GM18526 (cell line): Measurements from ENCODE around the gene IFIT1B.

Experiments
- POLR2A ChIP-seq: IDR thresholded peaks from 3 replicates; pipeline ENCODE4 v1.6.1; 2011; ENCODE audit not compliant: insufficient read length; ENCODE audit errors: extremely low read depth

Gene IFIT1B

GRCh38 chr10:89368129-89368528 is 9.7 kb upstream of the IFIT1B start:
- no peak for TF ChIP-seq POLR2A

DNA sequence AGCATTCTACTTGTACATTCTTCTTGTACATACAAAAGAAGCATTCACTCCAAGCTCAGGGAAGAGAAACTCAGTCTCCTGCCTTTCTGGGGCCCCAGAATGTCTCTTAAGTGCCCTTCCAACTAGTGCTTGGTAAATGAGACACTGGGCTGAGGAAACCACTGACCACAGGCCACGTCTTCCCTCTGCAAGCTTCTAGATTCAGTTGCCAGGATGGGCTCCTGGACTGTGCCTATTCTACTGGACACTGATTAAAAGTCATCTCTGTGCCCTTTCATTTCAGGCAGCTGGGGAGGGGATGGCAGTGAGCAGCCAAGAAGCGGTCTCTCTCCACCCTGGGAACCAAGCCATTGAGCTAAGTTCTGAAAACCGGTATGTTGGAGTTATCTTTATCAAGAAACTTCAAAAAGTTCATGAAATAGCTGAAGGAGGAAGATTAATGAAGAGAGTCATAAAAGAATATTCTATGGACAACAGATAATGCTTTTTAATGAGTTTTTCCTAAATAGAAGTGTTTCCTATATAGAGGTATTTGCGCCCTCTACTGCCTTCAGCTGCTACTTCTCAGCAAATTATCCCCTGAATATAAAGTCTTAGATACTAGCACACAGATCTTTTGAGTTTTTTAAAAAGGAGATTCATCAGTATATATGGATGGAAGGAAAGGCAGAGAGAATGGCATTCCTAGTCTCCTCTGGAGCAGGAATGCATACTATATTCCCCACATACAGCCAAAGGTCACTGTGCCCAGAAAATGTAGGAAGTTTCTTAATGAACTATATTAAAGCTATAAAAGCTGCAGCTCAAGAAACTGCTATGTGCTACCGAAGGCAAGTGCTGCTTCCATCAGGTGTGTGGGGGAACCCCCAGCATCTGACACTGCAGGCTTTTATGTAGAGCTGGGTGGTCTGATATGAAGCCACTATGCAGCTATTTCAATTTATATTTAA is 8.4 kb upstream of the IFIT1B start:
- no peak for TF ChIP-seq POLR2A

- no peak for TF ChIP-seq POLR2A
Observed at GRCh38 chr10:89371079-89371478, 6.8 kb upstream of the IFIT1B start.

GRCh38 chr10:89371987-89372386 is 5.9 kb upstream of the IFIT1B start:
- no peak for TF ChIP-seq POLR2A

DNA sequence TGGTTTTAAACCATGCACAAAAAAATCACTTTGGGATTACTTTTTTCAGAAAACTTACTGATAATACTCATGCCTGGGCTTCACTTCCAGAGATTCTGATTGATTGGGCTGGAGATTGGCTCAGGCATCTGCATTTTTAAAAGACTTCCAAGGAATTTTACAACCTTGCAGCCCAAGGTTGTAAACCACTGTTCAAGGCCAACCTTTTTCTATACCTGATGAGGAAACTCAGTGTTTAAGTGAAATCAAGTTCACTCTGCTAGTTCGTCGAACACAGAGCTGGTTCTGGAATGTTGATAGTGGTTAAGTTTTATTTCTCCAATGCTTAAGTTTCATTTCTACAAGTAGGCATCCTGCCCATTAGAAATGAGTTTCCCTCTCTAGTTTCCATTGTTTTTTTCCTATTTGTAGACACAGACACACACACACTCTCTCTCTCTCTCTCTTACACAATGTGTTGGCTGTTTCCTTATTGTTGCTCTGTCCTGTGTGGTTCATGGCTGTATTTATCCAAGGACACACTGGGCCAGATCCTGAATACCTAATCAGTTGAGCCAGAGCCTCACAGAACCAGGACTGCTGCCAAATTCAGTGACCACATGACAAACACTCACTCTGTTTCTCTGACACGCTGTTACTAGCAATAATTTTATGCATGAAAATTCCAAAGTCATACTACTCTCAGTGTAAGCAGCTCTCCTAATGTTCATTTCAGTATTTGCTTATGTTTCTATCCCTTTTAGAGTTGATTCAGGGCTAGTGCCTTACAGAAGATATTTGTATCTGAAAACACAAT is 3.7 kb upstream of the IFIT1B start:
- no peak for TF ChIP-seq POLR2A

- no peak for TF ChIP-seq POLR2A
Observed at GRCh38 chr10:89374713-89375141, 3.1 kb upstream of the IFIT1B start.

- TF ChIP-seq POLR2A: no peak
Observed at GRCh38 chr10:89379103-89379502, 1.2 kb downstream of the IFIT1B start.

- TF ChIP-seq POLR2A: no peak
Observed at GRCh38 chr10:89382757-89383156, 4.9 kb downstream of the IFIT1B start.

- TF ChIP-seq POLR2A: no peak
Observed at GRCh38 chr10:89384474-89385340, 6.9 kb downstream of the IFIT1B start.

DNA sequence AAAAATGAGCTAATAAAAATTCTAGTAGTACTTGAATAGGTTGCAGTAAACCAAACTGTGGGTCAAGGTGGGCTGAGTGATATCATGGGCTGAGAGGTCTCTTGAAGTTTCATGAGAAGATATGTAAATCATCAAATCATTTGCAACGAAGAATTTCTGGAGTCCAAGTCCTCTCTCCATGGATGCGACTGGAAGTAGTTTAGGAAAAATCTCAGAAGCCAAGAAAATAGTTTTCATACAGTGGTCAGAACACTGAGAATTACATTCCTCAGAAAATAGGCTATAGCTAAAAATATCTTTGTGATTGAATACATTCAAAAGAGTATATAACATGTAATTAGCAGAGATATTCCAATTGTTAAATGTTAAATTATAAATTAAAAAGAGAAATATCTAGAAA is 10.9 kb downstream of the IFIT1B start:
- TF ChIP-seq POLR2A: no peak

GRCh38 chr10:89389254-89389653 is 11.4 kb downstream of the IFIT1B start:
- TF ChIP-seq POLR2A: no peak

DNA sequence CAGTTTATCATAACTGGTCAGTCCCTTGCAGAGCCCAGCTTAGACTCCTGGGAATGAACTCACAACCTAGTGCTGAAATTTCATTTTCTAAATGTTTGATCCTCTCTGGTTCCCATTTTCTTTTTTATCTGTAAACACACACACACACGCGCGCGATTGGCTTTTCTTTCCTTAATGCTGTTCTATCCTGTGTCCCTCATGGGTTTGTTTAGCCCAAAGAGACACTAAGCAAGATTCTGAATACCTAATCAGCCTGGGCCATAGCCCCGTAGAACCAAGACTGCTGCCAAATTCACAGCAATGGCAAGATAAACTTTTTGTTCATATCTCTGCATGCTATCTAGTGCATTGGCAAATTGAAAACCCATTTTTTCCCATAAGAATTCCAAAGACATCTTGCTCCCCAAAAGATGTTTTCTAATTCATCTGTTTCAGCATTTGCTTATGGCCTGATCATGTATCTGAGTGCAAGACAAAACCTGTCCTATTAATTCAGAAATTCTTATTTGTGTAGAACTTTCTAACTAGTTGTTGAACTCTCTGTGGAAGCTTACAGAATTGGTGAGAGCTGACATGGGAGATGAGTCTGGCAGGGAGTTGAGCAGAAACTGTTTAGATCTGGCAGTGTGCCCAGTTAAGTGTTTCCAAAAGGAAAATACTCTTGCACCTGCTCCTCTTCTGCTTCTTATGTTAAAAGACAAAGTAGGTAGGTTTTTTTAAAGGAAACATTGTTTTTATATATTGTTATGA is 12.8 kb downstream of the IFIT1B start:
- no peak for TF ChIP-seq POLR2A

- TF ChIP-seq POLR2A: peak; percentile 78
Observed at GRCh38 chr10:89391907-89392756, 14.3 kb downstream of the IFIT1B start, which contains the start of gene IFIT1. Gene IFIT1 (plus strand): TSS chr10:89392623. CDS start chr10:89392713, 90 bp downstream.

GRCh38 chr10:89392974-89393373 is 15.1 kb downstream of the IFIT1B start:
- no peak for TF ChIP-seq POLR2A

GRCh38 chr10:89393898-89394297 is 16.0 kb downstream of the IFIT1B start:
- TF ChIP-seq POLR2A: no peak
